Left lung (tissue), 14 donors: Measurements from ENCODE around the gene GTF3C4. TPM values are rescaled to one million over a fixed set of nuclear protein-coding genes. Genes with fewer than 3 reads are reported as not detected.

Experiments used
- ATAC-seq: fragments of 200-7000 bp; cut with Tn5 transposase; one replicate; pipeline ENCODE4 v1.9.1; 2020; ENCODE audit warnings: moderate library complexity
- DNase-seq, 4 donors: peaks; one replicate each; pipeline ENCODE4 v3.0.0-alpha.2; 2013 to 2020
- H3K27ac ChIP-seq, 2 donors: fragments of 200-600 bp; sonication (generic) in 1 of 2; one replicate each; pipeline versions ENCODE4 v1.5.0 to v1.8.0; 2020 to 2021
- H3K27me3 ChIP-seq, 2 donors: fragments of 200-600 bp; sonication (generic) in 1 of 2; one replicate each; pipeline versions ENCODE4 v1.5.0 to v1.8.0; 2020 to 2021
- H3K36me3 ChIP-seq, 2 donors: fragments of 200-600 bp; sonication (generic) in 1 of 2; one replicate each; pipeline versions ENCODE4 v1.5.0 to v1.8.0; 2020 to 2021
- H3K4me1 ChIP-seq, 2 donors: fragments of 200-600 bp; one replicate each; pipeline ENCODE4 v1.8.0; 2021
- H3K4me3 ChIP-seq, 2 donors: fragments of 200-600 bp; sonication (generic) in 1 of 2; one replicate each; pipeline versions ENCODE4 v1.5.0 to v1.8.0; 2020 to 2021; ENCODE audit warnings: mild to moderate bottlenecking in 1 of 2
- H3K9me3 ChIP-seq, 2 donors: fragments of 200-600 bp; sonication (generic) in 1 of 2; one replicate each; pipeline versions ENCODE4 v1.5.0 to v1.8.0; 2020 to 2021
- CTCF ChIP-seq, 2 donors: fragments of 200-600 bp; sonication (generic) in 1 of 2; IDR thresholded peaks; one replicate each; pipeline versions ENCODE4 v1.5.0 to v1.8.0; 2021; ENCODE audit warnings: antibody characterized with exemption in 2 of 2
- intact Hi-C, 2 donors: fragments of 100-400 bp; cut with DNase I; formaldehyde crosslinking; loops; one replicate each; pipeline versions ENCODE4 v1.11.2 to v1.14.2; 2022
- long read RNA-seq, 12 donors: library from polyadenylated mRNA in 2 of 12; unstranded in 2 of 12; transcript quantifications; one replicate each; pipeline ENCODE4 v2.0.0 and lab custom pipeline, GENCODE V29; 2019 to 2026
- polyA plus RNA-seq, 6 donors: library from polyadenylated mRNA; unstranded; fragments of 120-200 nt; gene quantifications; one replicate each; pipeline ENCODE4 v1.2.1, GENCODE V29; 2013; ENCODE audit not compliant: insufficient read length in 6 of 6
- total RNA-seq, 2 donors: library from RNA; stranded (reverse); fragmentation: NEBNext Ultra II Directional; extraction: Animal tissue kit (Norgen Biotek cat#: 25700); gene quantifications; one replicate each; pipeline ENCODE4 v1.2.1, GENCODE V29; 2021
- donor health status: DM: no; HTN: yes; CAD: no.
- donor health status: DM: no; HTN: no; CAD: no.

The GTF3C4 gene, protein sequence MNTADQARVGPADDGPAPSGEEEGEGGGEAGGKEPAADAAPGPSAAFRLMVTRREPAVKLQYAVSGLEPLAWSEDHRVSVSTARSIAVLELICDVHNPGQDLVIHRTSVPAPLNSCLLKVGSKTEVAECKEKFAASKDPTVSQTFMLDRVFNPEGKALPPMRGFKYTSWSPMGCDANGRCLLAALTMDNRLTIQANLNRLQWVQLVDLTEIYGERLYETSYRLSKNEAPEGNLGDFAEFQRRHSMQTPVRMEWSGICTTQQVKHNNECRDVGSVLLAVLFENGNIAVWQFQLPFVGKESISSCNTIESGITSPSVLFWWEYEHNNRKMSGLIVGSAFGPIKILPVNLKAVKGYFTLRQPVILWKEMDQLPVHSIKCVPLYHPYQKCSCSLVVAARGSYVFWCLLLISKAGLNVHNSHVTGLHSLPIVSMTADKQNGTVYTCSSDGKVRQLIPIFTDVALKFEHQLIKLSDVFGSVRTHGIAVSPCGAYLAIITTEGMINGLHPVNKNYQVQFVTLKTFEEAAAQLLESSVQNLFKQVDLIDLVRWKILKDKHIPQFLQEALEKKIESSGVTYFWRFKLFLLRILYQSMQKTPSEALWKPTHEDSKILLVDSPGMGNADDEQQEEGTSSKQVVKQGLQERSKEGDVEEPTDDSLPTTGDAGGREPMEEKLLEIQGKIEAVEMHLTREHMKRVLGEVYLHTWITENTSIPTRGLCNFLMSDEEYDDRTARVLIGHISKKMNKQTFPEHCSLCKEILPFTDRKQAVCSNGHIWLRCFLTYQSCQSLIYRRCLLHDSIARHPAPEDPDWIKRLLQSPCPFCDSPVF
- total RNA-seq: 10 to 100 TPM; 13.1 to 14.1 TPM
- 10 to 100 TPM; 22.0 to 25.6 (median 25.2) TPM for polyA plus RNA-seq
- long read RNA-seq, donor 1, full-length matches to known transcripts: 6 of 17 reads
- long read RNA-seq, donor 1, partial matches to known transcripts: 11 of 17 reads
- long read RNA-seq, donor 1, other reads (novel, unspliced or antisense): 0 of 17 reads
- long read RNA-seq, donor 2, full-length matches to known transcripts: 5 of 24 reads
- long read RNA-seq, donor 2, partial matches to known transcripts: 19 of 24 reads
- long read RNA-seq, donor 2, other reads (novel, unspliced or antisense): 0 of 24 reads
- long read RNA-seq, donor 3, full-length matches to known transcripts: 3 of 14 reads
- long read RNA-seq, donor 3, partial matches to known transcripts: 11 of 14 reads
- long read RNA-seq, donor 3, other reads (novel, unspliced or antisense): 0 of 14 reads
- long read RNA-seq, donor 4: 0 reads
- long read RNA-seq, donor 5, full-length matches to known transcripts: 2 of 2 reads
- long read RNA-seq, donor 5, partial matches to known transcripts: 0 of 2 reads
- long read RNA-seq, donor 5, other reads (novel, unspliced or antisense): 0 of 2 reads
- long read RNA-seq, donor 6, full-length matches to known transcripts: 3 of 3 reads
- long read RNA-seq, donor 6, partial matches to known transcripts: 0 of 3 reads
- long read RNA-seq, donor 6, other reads (novel, unspliced or antisense): 0 of 3 reads
- long read RNA-seq, donor 7, full-length matches to known transcripts: 4 of 4 reads
- long read RNA-seq, donor 7, partial matches to known transcripts: 0 of 4 reads
- long read RNA-seq, donor 7, other reads (novel, unspliced or antisense): 0 of 4 reads
- long read RNA-seq, donor 8, full-length matches to known transcripts: 5 of 5 reads
- long read RNA-seq, donor 8, partial matches to known transcripts: 0 of 5 reads
- long read RNA-seq, donor 8, other reads (novel, unspliced or antisense): 0 of 5 reads
- long read RNA-seq, donor 9: 0 reads
- long read RNA-seq, donor 10: 0 reads
- long read RNA-seq, donor 11, full-length matches to known transcripts: 3 of 54 reads
- long read RNA-seq, donor 11, partial matches to known transcripts: 51 of 54 reads
- long read RNA-seq, donor 11, other reads (novel, unspliced or antisense): 0 of 54 reads
- long read RNA-seq, donor 12, full-length matches to known transcripts: 2 of 10 reads
- long read RNA-seq, donor 12, partial matches to known transcripts: 8 of 10 reads
- long read RNA-seq, donor 12, other reads (novel, unspliced or antisense): 0 of 10 reads

DNA sequence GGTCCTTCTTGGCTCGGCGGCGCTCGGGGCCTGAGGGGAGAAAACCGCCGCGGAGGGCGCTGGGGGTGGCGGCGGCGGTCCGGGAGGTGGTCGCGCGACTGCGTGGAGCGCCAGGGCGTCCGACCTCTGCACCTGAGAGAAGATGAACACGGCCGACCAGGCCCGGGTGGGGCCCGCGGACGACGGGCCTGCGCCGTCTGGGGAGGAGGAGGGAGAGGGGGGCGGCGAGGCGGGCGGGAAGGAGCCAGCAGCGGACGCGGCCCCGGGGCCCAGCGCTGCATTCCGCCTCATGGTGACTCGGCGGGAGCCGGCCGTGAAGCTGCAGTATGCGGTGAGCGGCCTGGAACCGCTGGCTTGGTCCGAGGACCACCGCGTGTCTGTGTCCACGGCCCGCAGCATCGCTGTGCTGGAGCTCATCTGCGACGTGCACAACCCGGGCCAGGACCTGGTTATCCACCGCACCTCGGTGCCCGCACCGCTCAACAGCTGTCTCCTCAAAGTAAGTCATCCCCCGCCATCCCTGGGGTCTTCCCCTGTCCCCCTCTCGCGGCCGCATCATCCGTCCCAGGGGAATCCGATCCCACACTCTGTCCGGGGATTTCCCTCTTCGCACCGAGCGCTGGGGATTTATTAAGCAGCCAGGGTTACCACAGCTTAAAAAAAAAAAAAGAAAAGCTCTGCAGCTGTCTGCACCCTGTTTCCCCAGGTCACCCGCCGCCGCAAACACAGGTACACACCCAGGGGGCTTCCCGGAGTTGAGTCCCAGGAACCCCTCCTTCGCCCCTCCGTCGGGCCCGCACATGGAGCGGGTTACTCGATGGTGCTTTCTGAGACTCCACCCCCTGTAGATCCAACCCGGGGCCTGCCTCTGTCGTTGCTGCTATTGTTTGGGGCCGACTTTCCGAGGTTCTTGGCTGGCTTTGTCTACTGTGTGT is at the start of gene GTF3C4:
Gene GTF3C4, plus strand, starts transcription at position 8 of the 935 bp plus-strand sequence. Its CDS starts 135 bp downstream, at position 143.
- H3K36me3 ChIP-seq: no peaks in the 10 kb centered on the region
- intact Hi-C loops: no loop called here
- ATAC-seq (peak; percentile 47), DNase-seq (peak in 3 of 4 donors; percentile 21 to 95 (median 39))
- H3K4me3 ChIP-seq: peak within 1 kb of the TSS; percentile 83 to 93
- no peaks in the 10 kb centered on the region for H3K27me3 ChIP-seq
- no peaks in the 10 kb centered on the region for H3K9me3 ChIP-seq
- H3K4me1 ChIP-seq: peaks cover 20 to 60% of the 10 kb centered on the region in 2 donors
- TF ChIP-seq CTCF (IDR thresholded peaks at IDR 0.05): no peak
- H3K27ac ChIP-seq: peak within 1 kb of the TSS; percentile 90 to 95

- H3K4me3 ChIP-seq: no peak overlapping the region
Measured at GRCh38 chr9:132622159-132622558, 48.1 kb upstream of the GTF3C4 start.

GRCh38 chr9:132626285-132626684 is 44.0 kb upstream of the GTF3C4 start:
- no peak for ATAC-seq
- Histone ChIP-seq H3K36me3 (peaks cover 0 to 76% of the 10 kb centered on the region in 2 donors), H3K9me3 (no peaks in the 10 kb centered on the region), H3K27ac (no peak overlapping the region), H3K27me3 (no peaks in the 10 kb centered on the region), H3K4me1 (no peaks in the 10 kb centered on the region), H3K4me3 (no peak overlapping the region)
- intact Hi-C loops: no loop called here
- no peak for TF ChIP-seq CTCF (IDR thresholded peaks at IDR 0.05)
- DNase-seq: no peak

More at GRCh38 chr9:132622159-132622558, 48.1 kb upstream of the GTF3C4 start:
- no peaks in the 10 kb centered on the region for H3K27me3 ChIP-seq
- intact Hi-C loops: no loop called here
- H3K36me3 ChIP-seq: peaks cover 0 to 60% of the 10 kb centered on the region in 2 donors
- no peaks in the 10 kb centered on the region for H3K4me1 ChIP-seq
- H3K9me3 ChIP-seq: no peaks in the 10 kb centered on the region
- DNase-seq: peak in 3 of 4 donors; percentile 6 to 55 (median 49)
- H3K27ac ChIP-seq: no peak overlapping the region
- no peak for TF ChIP-seq CTCF (IDR thresholded peaks at IDR 0.05)
- ATAC-seq: peak; percentile 73
